BE2C (cell line): Measurements from ENCODE around the gene FMNL2.

Source experiments
- DNase-seq: peaks from one replicate; pipeline ENCODE4 v3.0.0-alpha.2; 2020
- H3K27me3 ChIP-seq: fragments of 250-450 bp; sonication (Bioruptor Pico); 2 replicates; pipeline ENCODE4 v1.5.1; 2020; ENCODE audit warnings: mild to moderate bottlenecking
- H3K36me3 ChIP-seq: fragments of 250-450 bp; sonication (Bioruptor Pico); 2 replicates; pipeline ENCODE4 v1.5.1; 2020; ENCODE audit warnings: mild to moderate bottlenecking
- H3K4me1 ChIP-seq: fragments of 250-450 bp; sonication (Bioruptor Pico); 2 replicates; pipeline ENCODE4 v1.5.1; 2020
- H3K4me3 ChIP-seq: 2 replicates; pipeline ENCODE4 v1.5.1; 2011; ENCODE audit warnings: low read depth, low read length
- H3K9me3 ChIP-seq: fragments of 250-450 bp; sonication (Bioruptor Pico); 2 replicates; pipeline ENCODE4 v1.5.1; 2020
- CTCF ChIP-seq: IDR thresholded peaks from 2 replicates; pipeline ENCODE4 v1.5.1; 2012; ENCODE audit warnings: mild to moderate bottlenecking, low read depth, low read length

Gene FMNL2

GRCh38 chr2:152453129-152453911 is 118.3 kb downstream of the FMNL2 start:
- Histone ChIP-seq H3K27me3 (no peaks in the 10 kb centered on the region), H3K36me3 (no peaks in the 10 kb centered on the region), H3K4me3 (no peak overlapping the region), H3K9me3 (no peaks in the 10 kb centered on the region), H3K4me1 (no peaks in the 10 kb centered on the region)
- no peak for TF ChIP-seq CTCF
- DNase-seq = no peak

- Histone ChIP-seq H3K4me1 (no peaks in the 10 kb centered on the region), H3K36me3 (no peaks in the 10 kb centered on the region), H3K9me3 (no peaks in the 10 kb centered on the region), H3K4me3 (no peak overlapping the region), H3K27me3 (no peaks in the 10 kb centered on the region)
- no peak for TF ChIP-seq CTCF
- no peak for DNase-seq
Observed at GRCh38 chr2:152454371-152454770, 119.4 kb downstream of the FMNL2 start.

- no peak overlapping the region for H3K4me3 ChIP-seq
- H3K9me3 ChIP-seq = no peaks in the 10 kb centered on the region
- TF ChIP-seq CTCF = no peak
- no peaks in the 10 kb centered on the region for H3K36me3 ChIP-seq
- H3K27me3 ChIP-seq = no peaks in the 10 kb centered on the region
- DNase-seq = no peak
- no peaks in the 10 kb centered on the region for H3K4me1 ChIP-seq
Observed at GRCh38 chr2:152454960-152455359, 120.0 kb downstream of the FMNL2 start.

- no peaks in the 10 kb centered on the region for H3K4me1 ChIP-seq
Observed at GRCh38 chr2:152455738-152456137, 120.8 kb downstream of the FMNL2 start.

GRCh38 chr2:152456262-152456661 is 121.3 kb downstream of the FMNL2 start:
- H3K27me3 ChIP-seq = no peaks in the 10 kb centered on the region
- no peaks in the 10 kb centered on the region for H3K36me3 ChIP-seq
- no peak overlapping the region for H3K4me3 ChIP-seq
- no peaks in the 10 kb centered on the region for H3K4me1 ChIP-seq
- no peak for TF ChIP-seq CTCF
- H3K9me3 ChIP-seq = no peaks in the 10 kb centered on the region
- no peak for DNase-seq

More at GRCh38 chr2:152455738-152456137, 120.8 kb downstream of the FMNL2 start:
- no peaks in the 10 kb centered on the region for H3K36me3 ChIP-seq
- no peaks in the 10 kb centered on the region for H3K27me3 ChIP-seq
- no peaks in the 10 kb centered on the region for H3K9me3 ChIP-seq
- no peak for DNase-seq
- no peak for TF ChIP-seq CTCF
- H3K4me3 ChIP-seq = no peak overlapping the region

GRCh38 chr2:152458441-152458940 is 123.5 kb downstream of the FMNL2 start:
- TF ChIP-seq CTCF = no peak
- no peaks in the 10 kb centered on the region for H3K9me3 ChIP-seq
- no peak overlapping the region for H3K4me3 ChIP-seq
- no peaks in the 10 kb centered on the region for H3K36me3 ChIP-seq
- DNase-seq = no peak
- no peaks in the 10 kb centered on the region for H3K27me3 ChIP-seq
- no peaks in the 10 kb centered on the region for H3K4me1 ChIP-seq
